CD4-positive, alpha-beta T cell treated with Interleukin-21 for 1 hour (primary cell): Measurements from ENCODE around the gene MOXD1.
"Not testable (repeated sequence)": the region's sequence is repeated elsewhere in the genome, so short reads cannot be mapped to it uniquely, and the experiment has no call there.

ENCODE experiments used
- DNase-seq: peaks from one replicate; pipeline ENCODE4 v3.0.0-alpha.2; 2020

The MOXD1 gene

GRCh38 chr6:132395015-132395597, 6.2 kb downstream of the MOXD1 start:
- DNase-seq = no peak

GRCh38 chr6:132392792-132393191, 8.5 kb downstream of the MOXD1 start:
- DNase-seq = peak; percentile 7

DNA sequence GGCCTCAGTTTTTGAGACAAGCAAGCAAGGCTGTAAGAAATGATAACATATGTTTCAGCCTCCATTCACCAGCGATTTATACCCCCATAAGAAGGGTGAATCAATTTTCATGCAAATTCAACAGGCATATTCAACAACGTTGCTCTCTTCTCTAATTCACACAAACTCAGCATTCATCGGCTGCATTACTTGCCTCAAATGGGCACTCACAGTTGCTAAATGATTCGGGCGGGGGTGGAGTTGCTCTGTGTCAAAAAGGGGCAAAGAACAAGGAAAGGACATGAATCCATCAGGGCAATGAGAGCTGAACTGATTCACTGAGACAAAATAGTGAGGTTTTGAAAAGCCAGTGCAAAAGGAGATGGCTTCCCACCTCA, 9.0 kb downstream of the MOXD1 start:
- DNase-seq = no peak

GRCh38 chr6:132391391-132392269, 9.6 kb downstream of the MOXD1 start:
- no peak for DNase-seq

DNA sequence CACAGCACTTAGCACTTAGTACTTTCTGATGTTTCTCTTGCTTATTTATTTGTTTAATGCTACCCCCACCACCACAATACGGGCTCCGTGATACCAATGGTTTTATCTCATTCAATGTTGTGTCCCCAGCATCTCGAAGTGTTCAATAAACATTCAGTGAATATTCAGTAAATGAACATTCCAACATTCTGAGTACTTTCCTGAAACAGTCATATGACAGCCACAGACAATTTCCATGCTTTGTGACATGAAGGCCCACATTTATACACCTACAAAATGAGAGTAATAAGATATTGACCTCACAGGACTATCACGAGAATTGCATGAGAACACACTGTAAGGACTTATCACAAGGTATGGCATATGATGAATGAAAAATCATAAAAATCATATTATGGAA, 10.8 kb downstream of the MOXD1 start:
- no peak for DNase-seq

DNA sequence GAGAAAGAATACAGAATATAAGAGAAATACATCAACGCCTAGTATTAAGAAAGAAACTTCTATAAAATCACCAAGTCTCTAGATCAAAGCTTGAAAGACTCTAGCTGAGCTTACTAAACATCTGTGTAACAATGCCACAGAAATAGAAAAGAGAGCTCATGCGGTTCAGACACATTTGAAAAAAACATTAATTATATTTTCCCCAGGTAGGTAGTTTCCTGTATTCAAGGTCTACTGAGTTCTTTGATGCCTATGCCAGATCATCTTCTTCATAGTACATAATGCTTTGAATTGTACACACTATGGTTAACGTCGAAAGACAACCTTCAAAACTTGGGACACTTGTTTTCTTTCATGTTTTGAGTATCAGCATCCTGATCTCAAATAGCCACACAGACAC, 11.3 kb downstream of the MOXD1 start:
- DNase-seq = no peak

- DNase-seq = no peak
Measured at GRCh38 chr6:132388291-132388690, 13.0 kb downstream of the MOXD1 start.

DNA sequence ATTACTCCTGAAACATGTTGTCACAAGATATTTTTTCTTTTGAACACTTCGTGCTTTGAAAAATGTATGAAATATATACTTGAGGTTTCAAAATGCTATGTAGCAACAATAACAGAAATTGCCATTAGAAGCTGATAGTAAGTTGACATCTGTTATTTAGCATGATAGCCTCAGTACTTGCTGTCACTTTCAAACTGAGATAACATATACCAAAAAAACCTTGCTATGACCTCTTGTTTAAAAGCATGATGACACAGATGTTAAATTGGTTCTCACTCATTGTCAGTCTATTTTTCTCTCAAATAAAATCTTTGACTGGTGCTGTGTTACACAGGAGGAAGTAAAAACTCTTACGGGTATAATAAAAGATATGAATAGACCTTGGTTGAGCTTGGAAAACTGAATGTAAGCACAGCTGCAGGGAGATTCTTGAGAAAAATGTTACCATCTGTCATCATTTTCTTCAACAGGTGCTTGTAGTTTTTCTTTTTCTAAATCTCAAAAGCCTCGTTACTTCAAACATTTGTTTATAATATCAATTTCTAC, 18.6 kb downstream of the MOXD1 start:
- no peak for DNase-seq

GRCh38 chr6:132381381-132381780, 19.9 kb downstream of the MOXD1 start:
- DNase-seq = no peak

DNA sequence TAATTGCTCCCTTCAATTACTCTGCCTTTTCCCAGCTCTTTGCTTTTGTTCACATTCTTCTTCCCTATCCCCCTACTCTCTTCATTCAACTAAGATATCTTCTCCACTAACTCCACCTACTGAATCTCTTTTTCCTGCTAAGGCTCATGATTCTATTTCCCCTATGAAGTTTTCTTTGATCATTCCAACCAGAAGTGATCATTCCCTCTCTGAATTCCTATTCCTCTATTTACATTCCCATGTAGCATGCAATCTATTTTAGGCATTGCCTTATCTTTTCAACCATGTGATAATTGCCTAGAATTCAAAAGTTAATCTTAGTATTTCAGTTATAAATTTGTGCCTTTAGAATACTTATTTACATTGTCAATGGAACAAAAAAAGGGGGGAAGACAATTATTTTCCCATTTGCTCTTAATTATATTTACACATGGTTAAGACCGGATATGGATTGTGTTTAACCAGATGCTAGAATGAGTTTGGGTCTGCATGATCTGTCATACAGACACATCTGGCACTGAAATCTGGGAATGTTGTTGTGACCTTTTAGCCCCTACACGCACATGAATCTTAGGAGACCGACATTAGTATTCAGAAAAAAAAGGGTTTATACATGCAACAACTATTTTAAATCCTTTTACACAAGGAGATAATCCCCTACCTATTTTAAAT, 20.8 kb downstream of the MOXD1 start:
- DNase-seq = no peak

GRCh38 chr6:132369526-132369925, 31.7 kb downstream of the MOXD1 start:
- no peak for DNase-seq

DNA sequence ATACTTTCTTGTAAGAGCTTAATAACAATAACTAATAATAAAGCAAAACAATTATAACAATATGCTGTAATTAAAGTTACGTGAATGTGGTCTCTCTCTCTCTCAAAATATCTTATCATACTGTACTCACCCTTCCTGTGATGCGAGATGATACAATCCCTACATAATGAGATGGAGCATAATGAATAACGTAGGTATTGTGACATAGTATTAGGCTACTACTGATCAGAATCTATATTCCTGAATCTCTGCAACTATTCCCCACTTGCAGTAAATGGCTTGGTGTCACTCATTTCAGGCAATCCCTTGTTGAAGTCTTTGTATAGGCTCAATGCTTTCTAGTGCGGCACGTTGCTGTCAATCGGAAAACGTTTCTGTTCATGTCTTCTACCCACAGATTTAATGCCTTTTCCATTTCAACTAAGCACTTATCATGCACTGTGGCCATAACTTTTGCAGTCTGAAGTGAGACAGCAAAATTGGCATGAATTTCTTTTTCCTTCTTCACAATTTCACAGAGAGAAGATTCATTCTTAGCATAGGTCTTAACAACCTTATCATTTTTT, 32.3 kb downstream of the MOXD1 start:
- DNase-seq = no peak

GRCh38 chr6:132365281-132365907, 35.9 kb downstream of the MOXD1 start:
- no peak for DNase-seq

DNA sequence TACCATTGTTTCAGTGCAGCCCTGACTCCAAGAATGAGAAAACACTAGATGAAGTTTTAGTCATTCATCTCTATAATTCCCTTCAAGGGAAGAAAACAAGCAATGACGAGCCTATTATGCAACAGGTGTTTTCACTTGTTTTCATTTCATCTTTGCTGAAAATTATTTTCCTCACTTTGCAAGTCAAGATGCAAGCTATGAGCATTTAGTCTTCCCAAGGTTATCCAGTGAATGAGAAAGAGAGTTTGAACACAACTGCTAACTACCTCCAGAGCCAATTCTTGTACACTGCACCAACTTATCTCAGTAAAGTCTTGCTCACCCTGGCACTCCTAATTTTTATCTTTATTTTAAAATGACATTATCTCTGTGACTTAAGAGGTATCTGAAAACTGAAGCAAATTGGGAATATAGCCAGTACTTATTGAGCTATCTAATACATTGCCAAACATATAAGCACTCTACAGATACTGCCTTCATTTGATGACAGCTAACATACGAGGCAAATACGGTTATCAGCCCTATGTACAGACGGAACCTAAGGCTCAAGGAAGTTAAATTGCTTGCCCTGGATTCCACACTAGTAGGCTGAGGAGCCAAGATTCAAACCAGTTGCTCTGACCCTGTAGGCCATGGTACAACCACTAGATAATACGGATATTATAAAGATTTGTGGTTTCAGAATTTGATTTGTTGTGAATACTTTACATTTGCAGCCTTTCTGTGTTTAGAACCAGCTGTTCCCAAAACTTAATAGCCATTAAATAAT, 36.8 kb downstream of the MOXD1 start:
- no peak for DNase-seq

GRCh38 chr6:132362442-132363185, 38.7 kb downstream of the MOXD1 start:
- DNase-seq = no peak

- no peak for DNase-seq
Measured at GRCh38 chr6:132361101-132361500, 40.2 kb downstream of the MOXD1 start.

DNA sequence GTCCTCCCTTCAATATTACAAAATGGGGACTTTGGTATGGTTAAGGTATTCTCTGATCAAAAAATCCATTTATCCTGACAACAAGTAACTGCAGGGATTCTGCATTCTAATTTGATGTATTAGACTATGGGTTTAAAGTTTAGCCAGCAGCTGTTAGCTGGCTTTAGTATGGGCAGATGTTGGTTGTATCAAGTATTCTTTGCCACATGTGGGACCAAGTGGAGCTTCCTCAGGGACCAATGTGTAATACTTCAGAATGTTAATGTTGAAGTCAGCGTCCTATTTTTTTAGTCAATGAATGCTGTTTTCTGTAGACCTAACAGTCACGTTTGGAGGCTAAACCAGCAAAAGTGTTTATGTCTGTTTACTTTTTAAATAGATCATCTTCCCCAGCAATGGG, 41.4 kb downstream of the MOXD1 start:
- no peak for DNase-seq

- DNase-seq = no peak
Measured at GRCh38 chr6:132357120-132357519, 44.2 kb downstream of the MOXD1 start.

GRCh38 chr6:132354517-132355167, 46.6 kb downstream of the MOXD1 start:
- DNase-seq = peak; percentile 42

- DNase-seq = not testable (repeated sequence)
Measured at GRCh38 chr6:132351986-132352385, 49.3 kb downstream of the MOXD1 start.

DNA sequence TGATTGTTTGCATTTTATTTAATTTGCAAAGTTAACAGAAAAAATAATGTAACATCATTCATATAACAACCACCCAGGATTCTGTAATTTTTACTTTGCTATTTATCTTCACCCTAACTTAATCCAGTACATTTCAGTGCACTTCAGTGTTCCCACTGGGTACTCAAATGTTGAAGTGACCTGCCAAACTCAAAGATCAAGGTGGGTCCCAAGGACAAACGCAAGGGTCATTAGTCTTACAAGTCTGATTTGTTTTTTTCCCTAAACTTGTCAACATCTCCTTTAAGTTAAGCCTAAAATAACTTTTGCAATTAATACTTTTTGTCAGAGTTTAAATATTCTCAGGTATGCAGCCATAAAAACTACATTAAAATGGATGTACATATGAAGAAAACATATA, 53.0 kb downstream of the MOXD1 start:
- no peak for DNase-seq
